Occipital lobe (tissue), 2 donors: ENCODE data around the gene SPAG16. TPM values are rescaled to one million over a fixed set of nuclear protein-coding genes. Genes with fewer than 3 reads are reported as not detected.

Source experiments
- DNase-seq: peaks from one replicate; lab custom pipeline; 2025; lab: John Stamatoyannopoulos, UW
- total RNA-seq: library from RNA; depleted of rRNA; stranded (reverse); fragments of >200 nt; gene quantifications from one replicate; pipeline ENCODE4 v1.2.3, GENCODE V29; 2014

The SPAG16 gene
- total RNA-seq, 1 donor from 2014 or later: 96.4 TPM

DNA sequence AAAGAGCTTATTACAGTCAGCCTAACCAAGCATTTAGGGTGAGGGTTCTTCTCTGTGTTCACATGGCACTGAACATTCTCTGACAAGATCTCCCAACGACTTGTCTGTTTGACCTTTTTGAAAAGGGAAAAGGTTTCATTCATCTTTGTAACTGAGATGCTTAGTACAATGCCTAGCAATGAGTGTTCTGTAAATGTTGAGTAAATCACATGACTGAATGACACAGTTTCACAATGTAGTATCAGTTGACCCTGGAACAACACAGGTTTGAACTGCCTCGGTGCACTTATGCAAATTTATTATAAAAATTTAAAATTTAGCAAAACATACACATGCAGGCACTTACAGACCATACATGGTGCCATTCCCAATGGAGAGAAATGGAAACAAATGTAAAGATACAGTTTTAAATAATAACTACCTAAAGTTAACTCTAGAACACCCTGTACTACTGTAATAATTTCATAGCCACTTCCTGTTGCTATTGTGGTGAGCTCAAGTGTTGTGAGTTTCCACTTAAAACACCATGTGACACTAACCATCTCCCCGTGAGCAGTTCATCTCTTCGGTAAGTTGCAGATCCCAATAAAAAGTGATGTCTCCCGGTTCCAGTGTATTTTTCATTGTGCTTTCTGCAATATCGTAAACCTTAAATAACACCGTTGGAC, 1092.5 kb downstream of the SPAG16 start:
- DNase-seq: no peak

DNA sequence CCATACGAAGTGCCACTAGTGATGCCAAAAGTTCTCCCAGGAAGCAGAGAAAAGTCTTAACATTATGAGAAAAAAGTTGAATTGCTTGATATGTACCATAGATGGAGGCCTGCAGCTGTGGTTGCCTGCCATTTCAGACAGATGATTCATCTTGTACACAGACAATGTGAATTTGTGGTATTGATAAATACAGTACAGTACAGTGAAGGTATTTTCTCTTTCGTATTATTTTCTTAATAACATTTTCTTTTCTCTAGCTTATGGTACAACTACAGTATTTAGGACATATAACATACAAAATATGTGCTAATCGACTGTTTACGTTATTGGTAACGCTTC, 1093.0 kb downstream of the SPAG16 start:
- no peak for DNase-seq

DNA sequence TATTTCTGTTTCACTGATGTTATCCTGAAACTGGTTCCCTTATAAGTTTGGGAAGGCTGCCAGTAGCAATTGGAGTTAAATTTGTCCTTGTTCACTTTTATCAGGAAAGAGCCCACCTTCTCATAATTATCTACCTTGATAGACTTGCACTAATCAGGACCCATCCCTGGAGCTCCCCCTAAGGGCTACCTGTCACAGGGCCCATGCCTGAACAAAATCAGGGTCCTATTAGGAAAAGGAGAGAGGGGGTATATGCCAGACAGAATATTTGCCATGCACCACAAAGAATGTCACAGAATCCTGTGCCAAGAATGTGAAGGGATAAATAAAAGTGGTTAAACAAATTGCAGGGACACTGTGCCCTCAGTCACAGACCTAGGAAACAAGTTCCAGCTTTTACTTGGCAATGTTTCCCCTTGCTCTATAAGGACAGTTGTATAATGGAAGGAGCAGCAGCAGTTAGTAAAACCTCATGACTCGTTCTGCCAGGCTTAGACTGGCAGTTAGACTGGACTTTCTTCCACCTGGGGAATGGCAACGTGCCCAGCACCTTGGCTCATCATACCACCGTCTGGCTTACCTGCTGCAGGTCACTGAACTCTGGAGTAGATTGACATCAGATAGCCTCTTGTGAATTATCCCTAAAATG, 1094.3 kb downstream of the SPAG16 start:
- no peak for DNase-seq

- DNase-seq: no peak
Observed at GRCh38 chr2:214379227-214379626, 1095.0 kb downstream of the SPAG16 start.

GRCh38 chr2:214380681-214381080, 1096.4 kb downstream of the SPAG16 start:
- no peak for DNase-seq

DNA sequence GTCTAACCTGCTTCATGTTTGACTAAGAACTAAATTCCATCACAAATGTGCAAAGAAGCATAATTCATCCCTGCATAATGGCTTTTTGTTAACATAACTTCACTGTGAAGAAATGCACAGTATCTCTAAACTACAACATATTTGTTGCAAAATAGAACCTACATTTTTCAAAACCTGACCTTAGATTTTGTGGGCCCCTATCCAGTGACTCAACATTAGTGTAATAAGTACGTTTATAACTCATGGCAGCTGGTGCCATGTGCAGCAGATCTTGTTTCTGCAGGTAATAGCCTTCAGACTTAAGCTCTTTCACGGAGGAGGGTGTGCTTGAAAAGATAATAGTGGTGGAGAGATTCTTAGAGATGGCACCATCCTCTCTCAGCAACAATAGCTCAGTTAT, 1098.0 kb downstream of the SPAG16 start:
- no peak for DNase-seq

- no peak for DNase-seq
Observed at GRCh38 chr2:214386720-214387119, 1102.5 kb downstream of the SPAG16 start.

GRCh38 chr2:214389334-214389733, 1105.1 kb downstream of the SPAG16 start:
- DNase-seq: no peak

DNA sequence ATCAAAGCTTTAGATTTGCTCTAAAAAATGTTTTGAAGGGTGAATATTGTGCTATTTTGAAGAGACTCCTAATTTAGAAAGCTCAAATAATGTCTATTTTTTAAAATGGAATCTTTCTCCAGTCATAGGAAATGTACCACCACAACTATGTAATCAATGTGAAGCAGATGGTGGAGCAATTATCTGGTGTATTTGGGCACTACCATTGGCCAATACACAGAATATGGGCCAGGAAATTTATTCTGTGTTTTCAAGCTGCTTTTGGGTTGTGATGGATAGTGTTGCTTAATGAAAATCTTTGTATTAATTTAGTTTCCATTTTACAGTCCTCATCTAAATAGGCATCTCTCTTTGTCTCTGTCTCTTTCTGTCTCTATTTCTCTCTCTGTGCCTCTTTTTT, 1109.5 kb downstream of the SPAG16 start:
- no peak for DNase-seq

DNA sequence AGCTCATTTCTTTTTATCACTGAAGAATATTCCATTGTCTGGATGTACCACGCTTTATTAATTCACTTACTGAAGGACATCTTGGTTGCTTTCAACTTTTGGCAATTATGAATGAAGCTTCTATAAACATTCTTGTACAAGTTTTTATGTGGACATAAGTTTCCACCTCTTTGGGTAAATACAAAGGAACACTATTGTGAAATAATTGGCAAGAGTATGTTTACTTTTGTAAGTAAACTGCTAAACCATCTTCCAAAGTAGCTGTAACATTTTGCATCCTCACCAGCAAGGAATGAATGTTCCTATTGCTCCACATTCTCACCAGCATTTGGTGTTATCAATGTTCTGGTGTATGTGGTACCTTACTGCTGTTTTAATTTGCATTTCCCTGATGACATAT, 1110.8 kb downstream of the SPAG16 start:
- DNase-seq: no peak

DNA sequence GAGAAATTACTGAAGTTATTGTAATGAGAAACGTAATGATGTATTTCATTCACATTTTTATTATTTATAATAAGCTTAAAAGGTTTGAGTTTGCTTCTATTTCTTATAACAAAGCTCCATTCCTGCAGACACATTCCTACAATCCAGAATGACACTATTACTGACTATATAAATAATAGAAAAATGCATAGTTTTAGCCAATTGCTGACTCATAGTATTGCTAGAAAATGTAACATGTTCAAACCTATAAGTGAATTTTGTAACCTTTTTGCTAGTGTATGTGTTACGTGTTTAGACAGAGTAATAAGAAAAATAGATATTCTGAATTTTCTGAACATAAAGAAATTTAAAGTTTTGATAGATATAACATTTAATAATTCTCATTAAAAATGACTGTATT, 1117.3 kb downstream of the SPAG16 start:
- DNase-seq: no peak

DNA sequence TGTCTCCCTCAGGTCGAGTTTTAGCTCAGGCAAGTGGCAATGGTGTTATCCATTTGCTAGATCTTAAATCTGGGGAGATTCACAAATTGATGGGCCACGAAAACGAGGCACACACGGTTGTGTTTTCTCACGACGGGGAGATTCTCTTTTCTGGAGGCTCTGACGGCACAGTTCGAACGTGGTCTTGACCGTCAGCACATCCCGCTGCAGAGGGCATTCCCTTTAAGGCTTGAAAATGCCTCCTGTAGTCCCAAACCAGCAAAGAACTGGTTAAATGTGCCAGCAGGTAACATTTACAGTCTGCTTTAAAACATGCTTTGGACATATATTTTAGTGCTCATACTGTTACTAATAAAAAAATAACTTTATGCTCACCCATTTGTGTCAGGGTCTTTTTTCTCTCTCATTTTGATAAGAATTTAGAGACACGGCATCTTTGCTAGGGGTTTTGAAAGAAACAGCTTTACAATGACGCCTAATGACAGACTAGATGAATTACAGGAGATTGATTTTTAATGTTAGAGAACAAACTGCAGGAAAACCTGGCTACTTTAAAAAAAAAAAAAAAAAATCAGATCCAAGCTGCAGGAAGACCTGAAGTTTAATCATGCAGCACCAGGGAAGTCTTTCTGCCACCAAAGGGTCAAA, 1126.0 kb downstream of the SPAG16 start:
- peak; percentile 2 for DNase-seq

DNA sequence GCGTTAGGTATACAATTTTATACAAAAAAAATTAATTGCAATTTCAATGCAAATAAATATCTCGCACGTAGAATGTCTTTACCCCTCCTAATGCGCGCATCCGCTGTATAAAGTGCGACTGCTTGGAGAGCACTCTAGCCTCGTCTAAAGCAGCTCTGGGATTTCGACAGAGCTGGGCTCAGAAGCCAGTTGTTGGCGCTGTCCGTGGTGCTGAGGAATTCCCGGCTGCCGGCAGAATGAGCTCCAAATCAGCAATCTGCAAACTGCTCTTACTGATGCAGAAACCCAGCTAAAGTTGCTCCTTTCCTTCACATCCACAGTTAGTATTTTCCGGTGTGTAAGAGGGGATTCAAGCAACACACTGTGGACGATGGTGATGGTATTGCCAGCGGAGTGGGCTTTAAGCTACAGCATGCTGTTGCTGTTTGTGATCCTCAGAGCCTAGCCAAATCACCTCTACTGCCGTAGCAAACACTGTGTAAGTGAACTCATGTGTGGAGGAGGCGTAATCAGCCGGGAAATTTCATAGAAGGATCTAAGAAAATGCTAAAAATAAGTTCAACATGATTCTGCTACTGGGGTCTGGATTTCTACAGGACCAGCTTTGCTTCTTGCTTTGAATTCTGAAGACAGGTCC, 1126.8 kb downstream of the SPAG16 start, which contains the start of gene VWC2L:
Gene VWC2L (plus strand): TSS at position 137 of the 637 bp plus-strand sequence. CDS start 3,140 bp downstream, outside the sequence.
- peak; percentile 77 for DNase-seq

DNA sequence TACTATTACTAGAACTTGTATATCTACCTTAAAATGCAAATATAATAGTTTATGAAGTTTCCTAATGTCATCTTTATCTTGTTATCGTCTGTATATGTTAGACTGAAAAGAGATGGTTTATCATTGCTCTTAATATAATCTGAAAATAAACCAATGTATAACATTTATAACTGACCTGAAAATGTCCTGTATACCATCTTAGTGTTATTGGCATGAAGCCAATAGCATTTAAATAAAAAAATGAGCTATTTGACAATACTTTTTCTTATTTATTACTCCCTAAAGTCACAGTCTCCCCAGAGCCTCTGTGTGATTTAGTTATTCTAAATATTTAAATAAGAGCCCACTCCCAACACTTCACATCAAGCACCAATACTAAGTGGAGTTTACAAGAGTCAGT, 1128.4 kb downstream of the SPAG16 start:
- DNase-seq: no peak

GRCh38 chr2:214436470-214436869, 1152.2 kb downstream of the SPAG16 start:
- DNase-seq: no peak

DNA sequence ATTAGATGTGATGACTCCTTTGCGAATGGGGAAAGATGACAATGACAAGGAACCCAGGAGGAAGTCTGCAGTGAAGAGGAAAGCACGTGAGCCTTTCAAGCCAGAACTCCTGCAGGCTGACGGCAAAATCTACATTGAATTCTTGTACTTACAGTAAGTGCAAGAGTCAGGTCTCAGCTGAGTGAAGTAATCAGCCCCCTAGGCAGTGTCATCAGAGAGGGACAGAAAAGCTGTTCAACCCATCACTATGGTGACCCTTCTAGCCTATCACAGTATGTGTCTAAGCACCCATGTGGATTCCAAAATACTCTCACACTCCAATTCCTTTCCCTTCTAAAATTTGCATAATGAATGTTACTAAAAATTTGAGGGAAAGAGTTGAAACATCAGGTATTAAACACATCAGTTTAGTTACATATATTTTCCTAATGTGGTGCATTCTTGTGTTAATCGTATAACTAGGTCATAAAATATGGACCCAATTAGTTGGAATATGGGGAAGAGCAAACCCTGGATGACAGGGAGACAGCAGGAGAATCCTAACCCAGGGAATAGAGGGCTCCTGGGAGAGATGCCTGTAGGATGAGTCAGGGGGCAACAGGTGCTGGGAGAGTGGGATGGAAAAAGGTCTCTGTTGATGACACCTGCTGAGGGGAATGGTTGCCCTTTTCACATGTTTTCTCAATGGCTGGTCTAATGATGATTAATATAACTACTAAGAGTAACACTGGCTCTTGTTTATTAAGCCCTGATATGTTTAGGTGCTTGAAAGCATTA, 1166.0 kb downstream of the SPAG16 start:
- no peak for DNase-seq

- DNase-seq: no peak
Observed at GRCh38 chr2:214451516-214452275, 1167.4 kb downstream of the SPAG16 start.
